ENCODE measurements around the gene OBSCN.

The OBSCN gene

DNA sequence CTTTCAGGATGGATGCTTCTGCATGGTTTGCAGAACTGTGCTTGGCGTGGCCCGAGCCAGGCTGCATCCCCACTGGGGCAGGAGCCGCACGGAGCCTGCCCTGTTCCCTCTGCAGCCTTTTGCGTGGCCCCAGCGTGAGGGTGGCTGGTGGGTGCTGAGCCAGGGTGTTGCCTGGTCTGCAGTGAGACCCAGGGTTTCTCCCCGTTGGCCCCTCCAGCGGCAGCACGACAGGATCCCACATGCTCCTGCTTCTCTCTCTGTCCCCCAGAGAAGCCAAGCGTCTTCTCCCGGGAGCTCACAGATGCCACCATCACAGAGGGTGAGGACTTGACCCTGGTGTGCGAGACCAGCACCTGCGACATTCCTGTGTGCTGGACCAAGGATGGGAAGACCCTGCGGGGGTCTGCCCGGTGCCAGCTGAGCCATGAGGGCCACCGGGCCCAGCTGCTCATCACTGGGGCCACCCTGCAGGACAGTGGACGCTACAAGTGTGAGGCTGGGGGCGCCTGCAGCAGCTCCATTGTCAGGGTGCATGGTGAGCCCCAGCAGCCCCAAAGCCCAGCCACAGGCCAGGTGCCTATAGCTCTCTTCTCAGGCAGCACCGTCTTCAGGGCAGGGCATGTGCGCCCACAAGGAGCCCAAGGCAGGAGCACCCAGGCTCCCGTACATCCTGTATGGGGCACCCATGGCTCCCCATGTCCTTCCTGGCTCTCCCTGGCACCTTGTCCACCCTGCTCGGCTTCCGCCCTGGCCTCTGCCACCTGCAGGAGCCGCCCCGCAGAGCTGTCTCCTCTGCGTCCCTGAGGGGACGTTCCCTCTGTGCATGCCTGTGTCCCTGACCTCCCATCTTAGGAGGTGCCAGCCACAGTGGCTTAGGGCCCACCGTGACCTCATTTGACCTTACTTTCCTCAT, 78.9 kb downstream of the OBSCN start:
- DNase-seq = no peak

DNA sequence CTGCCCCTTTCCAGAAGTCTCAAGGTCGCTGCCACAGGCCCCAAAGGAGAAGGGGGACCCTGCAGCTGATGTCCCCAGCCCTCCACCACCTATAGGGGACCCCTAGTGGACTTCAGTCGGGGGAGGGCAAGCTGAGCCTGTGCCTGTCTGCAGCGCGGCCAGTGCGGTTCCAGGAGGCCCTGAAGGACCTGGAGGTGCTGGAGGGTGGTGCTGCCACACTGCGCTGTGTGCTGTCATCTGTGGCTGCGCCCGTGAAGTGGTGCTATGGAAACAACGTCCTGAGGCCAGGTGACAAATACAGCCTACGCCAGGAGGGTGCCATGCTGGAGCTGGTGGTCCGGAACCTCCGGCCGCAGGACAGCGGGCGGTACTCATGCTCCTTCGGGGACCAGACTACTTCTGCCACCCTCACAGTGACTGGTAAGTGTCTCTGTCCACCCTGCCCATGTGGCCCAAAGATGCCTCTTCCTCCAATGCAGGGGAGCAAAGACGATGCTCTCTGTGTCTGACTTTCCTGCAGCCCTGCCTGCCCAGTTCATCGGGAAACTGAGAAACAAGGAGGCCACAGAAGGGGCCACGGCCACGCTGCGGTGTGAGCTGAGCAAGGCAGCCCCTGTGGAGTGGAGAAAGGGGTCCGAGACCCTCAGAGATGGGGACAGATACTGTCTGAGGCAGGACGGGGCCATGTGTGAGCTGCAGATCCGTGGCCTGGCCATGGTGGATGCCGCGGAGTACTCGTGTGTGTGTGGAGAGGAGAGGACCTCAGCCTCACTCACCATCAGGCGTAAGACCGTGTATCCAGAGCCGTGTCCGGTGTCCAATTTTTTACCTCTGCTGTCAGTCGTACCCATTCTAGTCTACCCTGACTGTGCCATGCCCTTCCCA, 79.9 kb downstream of the OBSCN start:
- DNase-seq = no peak

DNA sequence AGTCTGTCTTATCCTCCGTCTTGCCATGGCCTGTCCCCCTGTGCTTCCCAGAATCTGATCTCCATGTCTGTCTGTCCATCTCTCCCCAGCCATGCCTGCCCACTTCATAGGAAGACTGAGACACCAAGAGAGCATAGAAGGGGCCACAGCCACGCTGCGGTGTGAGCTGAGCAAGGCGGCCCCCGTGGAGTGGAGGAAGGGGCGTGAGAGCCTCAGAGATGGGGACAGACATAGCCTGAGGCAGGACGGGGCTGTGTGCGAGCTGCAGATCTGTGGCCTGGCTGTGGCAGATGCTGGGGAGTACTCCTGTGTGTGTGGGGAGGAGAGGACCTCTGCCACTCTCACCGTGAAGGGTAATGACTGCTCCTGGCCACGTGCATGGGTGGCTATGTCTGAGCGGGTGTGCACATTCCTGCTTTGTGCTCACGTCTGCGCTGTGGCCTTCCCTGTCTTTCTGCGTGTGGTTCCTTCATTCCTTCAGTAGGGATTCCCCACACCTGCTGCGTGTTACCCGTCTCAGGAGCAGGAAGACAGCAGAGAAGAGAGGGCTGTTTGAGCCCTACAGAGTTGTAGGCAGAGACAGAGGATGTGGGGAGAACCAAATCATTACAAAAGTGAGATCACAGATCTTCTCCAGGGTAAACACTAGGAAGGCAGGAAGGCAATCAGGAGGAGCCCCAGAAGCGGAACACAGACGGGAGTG, 80.8 kb downstream of the OBSCN start:
- DNase-seq = no peak

DNA sequence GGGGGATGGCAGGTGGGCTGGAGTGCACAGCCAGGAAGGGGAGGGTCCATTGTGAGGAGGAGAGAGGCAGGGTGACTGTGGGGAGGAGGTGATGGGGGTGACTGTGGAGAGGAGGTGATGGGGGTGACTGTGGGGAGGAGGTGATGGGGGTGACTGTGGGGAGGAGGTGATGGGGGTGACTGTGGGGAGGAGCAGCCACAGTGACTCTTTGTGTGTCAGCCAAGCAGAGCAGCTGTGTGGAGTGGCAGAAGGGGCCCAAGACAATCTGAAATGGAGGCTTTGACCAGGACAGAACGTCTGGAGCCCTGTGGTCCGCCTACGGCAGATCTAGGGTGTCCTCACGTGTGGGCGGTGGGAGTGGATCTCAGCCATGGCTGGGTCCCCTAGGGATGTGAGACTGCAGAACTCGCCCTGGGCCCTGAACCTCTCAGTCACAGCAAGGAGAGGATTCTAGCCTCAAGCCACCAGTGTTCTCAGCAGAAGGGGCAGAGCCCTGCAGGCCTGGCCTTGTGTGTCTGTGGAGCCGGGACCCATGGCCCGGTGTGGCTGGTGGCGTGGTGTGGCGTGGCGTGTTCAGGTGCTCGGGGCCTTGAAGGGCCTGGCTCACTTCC, 81.5 kb downstream of the OBSCN start:
- DNase-seq = peak in 1 of 56 donors; percentile 8

DNA sequence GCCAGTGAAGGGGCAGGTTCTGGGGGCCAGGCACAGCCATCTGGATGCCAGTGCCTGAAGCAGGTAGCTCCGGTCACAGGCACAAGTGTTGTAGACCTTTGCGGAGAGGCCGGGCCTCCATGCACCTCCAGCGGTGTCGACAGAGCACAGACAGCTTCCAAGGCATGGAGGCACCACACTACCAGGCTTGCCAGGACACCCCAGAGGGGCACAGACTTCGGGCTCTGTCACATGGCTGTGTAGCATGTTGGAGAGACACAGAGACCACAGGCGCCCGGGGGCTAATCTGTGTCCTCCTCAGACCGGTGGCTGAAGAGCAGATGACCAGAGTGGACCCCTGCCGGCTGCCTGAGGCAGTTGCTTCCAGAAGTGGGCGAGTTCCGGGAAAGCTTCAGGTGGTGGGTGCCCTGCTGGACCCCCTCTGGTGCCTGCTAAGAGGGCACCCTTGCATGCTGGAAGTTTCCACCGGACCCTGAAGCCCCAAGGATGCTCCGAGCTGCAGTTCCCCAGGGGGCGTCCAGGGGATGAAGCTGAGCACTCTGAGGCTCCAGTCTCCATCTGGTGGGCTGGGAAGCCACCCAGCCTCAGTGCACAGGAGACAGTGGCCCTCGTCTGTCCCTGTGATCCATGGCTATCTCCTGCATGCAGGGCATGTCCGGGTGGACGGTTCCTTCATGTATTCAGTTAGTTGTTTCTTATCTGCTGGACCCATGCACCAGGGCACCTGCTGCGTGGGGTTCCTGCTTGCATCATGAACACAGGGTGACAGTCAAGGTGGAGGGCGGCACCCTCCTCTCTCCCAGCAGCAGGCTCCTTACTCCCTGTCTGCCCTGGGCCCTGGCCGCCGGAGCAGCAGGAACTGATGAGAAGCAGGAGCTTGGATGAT, 82.4 kb downstream of the OBSCN start:
- DNase-seq = no peak

DNA sequence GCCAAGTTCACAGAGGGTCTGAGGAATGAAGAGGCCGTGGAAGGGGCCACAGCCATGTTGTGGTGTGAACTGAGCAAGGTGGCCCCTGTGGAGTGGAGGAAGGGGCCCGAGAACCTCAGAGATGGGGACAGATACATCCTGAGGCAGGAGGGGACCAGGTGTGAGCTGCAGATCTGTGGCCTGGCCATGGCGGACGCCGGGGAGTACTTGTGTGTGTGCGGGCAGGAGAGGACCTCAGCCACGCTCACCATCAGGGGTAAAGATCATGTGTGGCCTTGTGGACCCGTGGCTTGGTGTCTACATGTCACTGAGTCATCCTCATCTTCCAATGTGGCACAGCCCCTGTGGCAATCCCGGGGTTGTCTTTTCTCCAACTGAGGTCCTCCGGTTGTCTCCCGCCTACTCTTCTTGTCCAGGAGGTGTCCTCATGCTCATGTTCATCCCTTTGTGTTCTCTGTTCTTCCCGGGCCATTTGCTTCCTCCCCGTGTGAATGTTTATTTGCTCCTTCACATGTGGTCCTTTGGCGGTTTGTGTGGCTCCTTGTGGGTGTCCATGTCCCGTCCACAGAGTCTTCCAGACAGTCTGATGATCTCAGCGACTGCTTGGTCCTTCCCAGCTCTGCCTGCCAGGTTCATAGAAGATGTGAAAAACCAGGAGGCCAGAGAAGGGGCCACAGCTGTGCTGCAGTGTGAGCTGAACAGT, 84.2 kb downstream of the OBSCN start:
- DNase-seq = no peak

DNA sequence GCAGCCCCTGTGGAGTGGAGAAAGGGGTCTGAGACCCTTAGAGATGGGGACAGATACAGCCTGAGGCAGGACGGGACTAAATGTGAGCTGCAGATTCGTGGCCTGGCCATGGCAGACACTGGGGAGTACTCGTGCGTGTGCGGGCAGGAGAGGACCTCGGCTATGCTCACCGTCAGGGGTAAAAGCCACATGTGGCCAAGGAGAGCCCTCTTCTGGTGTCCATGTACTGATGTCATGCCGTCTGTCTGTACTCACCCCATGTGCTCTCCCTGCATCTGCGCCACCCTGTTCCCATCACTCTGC, 84.7 kb downstream of the OBSCN start:
- DNase-seq = no peak

DNA sequence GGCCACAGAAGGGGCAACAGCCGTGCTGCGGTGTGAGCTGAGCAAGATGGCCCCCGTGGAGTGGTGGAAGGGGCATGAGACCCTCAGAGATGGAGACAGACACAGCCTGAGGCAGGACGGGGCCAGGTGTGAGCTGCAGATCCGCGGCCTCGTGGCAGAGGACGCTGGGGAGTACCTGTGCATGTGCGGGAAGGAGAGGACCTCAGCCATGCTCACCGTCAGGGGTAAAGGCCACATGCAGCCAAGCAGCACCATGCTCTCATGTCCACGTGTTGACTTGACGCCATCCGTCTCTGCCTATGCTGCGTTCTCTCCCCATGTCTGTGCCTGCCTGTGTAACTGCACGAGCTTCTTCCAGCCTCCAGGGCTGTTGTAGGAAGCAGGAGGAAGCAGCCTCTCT, 85.5 kb downstream of the OBSCN start:
- DNase-seq = no peak

DNA sequence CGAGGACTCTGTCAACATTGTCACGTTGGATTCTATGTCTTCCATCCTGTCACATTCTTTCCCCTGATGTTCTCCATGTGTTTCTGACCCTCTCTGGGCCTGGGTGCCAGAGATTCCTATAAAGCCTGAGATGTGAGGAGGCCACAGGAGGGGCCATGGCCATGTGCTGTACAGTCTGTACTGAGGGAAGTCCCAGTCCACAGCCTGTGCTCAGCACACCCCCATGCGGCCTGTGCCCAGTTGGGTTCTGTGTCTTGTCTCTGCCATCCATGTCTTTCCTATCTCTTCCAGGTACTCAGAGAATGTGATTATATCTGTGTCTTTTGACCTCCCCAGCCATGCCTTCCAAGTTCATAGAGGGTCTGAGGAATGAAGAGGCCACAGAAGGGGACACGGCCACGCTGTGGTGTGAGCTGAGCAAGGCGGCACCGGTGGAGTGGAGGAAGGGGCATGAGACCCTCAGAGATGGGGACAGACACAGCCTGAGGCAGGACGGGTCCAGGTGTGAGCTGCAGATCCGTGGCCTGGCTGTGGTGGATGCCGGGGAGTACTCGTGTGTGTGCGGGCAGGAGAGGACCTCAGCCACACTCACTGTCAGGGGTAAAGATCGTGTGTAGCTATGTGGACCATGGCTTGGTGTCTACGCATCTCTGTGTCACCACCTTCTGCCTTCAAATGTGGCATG, 86.1 kb downstream of the OBSCN start:
- DNase-seq = no peak

DNA sequence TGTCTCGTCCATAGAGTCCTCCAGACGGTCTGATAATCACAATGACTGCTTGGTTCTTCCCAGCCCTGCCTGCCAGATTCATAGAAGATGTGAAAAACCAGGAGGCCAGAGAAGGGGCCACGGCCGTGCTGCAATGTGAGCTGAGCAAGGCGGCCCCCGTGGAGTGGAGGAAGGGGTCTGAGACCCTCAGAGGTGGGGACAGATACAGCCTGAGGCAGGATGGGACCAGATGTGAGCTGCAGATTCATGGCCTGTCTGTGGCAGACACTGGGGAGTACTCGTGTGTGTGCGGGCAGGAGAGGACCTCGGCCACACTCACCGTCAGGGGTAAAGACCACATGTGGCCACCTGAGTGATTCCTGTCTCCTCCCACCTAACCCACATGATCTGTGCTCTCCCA, 86.9 kb downstream of the OBSCN start:
- no peak for DNase-seq

DNA sequence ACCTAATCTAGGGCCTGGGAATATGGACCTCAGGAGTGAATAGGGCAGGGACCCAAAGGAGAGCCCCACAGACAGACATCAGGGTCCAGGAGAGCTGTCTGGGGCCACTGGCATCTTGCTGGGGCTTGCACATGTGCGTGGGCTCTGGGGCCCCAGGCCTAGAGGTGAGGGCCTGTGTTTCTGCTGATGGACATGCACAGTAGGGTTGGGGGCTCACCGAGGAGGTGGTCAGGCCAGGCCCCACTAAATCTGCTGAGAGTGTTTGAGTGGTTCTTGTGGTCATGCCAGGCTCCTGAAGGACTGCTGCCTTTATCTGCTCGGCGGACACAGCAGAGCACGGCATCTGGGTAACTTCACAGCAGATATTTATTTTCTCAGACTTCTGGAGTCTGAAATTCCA, 87.4 kb downstream of the OBSCN start:
- no peak for DNase-seq

DNA sequence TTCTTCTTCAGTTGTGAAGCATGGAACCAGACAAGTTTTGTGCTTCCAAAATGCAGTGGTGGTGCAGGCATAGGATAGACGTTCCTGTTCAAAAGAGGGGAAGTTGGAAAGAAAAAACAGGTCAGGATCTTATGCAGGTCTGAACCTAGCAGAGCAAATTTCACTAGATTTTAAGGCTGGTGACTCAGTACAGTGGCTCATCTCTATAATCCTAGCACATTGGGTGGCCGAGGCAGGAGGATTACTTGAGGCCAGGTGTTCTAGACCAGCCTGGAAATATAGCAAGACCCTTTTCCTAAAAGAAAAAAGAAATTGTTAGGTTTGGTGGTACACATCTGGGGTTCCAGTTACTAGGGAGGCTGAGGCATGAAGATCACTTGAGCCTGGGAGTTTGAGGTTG, 88.1 kb downstream of the OBSCN start:
- DNase-seq = no peak

DNA sequence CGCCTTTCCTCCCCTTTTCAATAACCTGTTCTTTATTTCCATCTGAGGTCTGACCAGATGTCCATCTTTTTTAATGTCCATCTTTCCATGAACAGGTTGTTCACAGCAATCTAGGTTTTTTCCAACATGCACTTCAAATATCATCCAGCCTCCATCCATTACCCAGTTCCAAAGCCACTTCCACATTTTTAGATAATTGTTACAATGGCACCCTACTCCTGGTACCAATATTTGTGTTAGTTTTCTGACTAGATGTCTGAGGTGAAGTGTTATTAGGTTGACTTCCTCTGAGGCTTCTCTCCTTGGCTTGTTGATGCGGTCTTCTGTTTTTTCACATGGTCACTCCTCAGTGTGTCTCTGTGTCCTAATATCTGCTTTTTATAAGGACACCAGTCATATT, 89.4 kb downstream of the OBSCN start:
- no peak for DNase-seq

DNA sequence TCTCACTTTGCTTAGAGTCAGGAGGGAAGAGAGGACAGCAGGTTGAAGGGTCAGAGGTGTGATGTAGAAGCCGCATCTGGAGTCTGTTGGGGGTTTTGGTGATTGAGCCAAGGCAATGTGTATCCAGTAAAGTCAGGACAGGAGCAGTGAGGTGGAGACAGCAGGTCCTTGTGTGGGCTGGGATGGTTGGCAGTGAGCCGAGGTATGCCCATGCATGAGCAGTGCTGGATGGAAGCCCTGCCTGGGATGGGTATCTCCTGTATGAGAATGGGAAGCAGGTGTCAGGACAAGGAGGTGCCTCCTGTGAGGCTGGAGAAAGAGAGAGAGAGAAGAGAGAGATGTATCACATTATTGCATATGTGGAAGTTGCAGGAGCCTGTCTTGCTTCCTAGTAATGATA, 90.0 kb downstream of the OBSCN start:
- no peak for DNase-seq

DNA sequence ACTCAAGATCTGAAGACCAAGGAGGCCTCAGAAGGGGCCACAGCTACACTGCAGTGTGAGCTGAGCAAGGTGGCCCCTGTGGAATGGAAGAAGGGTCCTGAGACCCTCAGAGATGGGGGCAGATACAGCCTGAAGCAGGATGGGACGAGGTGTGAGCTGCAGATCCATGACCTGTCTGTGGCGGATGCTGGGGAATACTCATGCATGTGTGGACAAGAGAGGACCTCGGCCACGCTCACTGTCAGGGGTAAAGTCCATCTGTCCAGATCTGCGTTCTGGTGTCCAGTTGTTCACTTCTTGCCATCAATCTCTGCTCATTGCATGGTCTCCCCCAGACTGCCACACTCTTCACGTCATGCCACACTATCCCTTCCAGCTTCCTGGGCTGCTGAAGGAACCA, 90.6 kb downstream of the OBSCN start:
- no peak for DNase-seq

DNA sequence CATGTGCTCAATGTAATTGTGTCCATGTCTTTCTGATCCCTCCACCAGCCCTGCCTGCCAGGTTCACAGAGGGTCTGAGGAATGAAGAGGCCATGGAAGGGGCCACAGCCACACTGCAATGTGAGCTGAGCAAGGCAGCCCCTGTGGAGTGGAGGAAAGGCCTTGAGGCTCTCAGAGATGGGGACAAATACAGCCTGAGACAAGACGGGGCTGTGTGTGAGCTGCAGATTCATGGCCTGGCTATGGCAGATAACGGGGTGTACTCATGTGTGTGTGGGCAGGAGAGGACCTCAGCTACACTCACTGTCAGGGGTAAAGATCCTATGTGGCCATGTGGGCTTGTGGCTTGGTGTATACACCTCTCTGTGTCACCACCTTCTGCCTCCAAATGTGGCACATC, 91.4 kb downstream of the OBSCN start:
- DNase-seq = no peak

DNA sequence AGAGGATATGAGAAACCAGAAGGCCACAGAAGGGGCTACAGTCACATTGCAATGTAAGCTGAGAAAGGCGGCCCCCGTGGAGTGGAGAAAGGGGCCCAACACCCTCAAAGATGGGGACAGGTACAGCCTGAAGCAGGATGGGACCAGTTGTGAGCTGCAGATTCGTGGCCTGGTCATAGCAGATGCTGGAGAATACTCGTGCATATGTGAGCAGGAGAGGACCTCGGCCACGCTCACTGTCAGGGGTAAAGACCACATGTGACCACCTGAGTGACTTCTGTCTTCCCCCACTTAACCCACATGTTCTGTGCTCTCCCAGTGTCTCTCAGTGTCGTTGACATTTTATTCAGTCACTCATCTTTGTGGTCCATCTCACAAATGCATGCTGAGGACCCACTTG, 92.1 kb downstream of the OBSCN start:
- DNase-seq = no peak

DNA sequence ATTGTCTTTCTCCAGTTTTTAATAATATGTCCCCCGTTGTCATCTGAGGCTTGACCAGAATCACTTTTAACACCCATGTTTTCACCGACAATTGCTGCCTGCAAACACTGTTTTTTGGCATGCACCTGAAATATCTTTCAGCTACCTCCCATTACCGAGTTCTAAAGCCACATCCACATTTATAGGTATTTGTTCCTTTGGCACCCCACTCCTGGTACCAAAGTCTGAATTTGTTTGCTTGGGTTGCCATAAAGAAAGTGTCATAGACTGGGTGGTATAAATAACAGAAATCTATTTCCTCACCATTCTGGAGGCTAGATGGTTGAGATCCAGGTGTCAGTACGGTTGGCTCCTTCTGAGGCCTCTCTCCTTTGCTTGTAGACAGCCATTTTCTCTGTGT, 94.2 kb downstream of the OBSCN start:
- no peak for DNase-seq

DNA sequence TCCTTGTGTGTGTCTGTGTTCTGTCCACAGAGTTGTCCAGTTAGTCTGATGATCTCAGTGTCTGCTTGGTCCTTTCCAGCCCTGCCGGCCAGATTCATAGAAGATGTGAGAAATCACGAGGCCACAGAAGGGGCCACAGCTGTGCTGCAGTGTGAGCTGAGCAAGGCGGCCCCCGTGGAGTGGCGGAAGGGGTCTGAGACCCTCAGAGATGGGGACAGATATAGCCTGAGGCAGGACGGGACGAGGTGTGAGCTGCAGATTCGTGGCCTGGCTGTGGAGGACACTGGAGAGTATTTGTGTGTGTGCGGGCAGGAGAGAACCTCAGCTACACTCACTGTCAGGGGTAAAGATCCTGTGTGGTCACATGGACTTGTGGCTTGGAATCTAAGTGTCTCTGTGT, 95.8 kb downstream of the OBSCN start:
- DNase-seq = no peak

All from amygdala (tissue), 56 donors.